ENCODE data around the gene DPF3. TPM values are rescaled to one million over a fixed set of nuclear protein-coding genes. Genes with fewer than 3 reads are reported as not detected.

DPF3 gene
- total RNA-seq, 1 donor from 2014 or later: 0.11 TPM

DNA sequence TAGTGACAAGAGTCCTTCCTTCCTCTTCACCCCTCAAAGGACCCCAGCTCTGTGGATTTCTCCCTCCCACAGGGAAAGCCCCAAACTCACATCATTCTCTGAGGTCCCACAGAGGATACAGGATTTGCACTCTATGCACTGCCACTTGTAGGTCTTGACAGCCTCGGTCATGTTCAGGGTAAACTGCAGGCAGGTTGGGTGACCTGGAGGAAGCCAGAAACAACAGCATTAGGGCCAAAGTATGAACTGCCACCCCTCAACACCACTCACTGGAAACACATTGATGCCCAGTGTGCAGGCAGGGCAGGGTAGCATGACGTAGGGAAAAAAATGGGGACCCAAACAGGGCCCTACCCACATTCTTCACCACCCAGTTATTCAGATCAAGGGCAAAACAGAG lies 264.4 kb downstream of the DPF3 start:
- Histone ChIP-seq H3K9me3 (peaks cover 0 to 6% of the 10 kb centered on the region in 2 donors), H3K27me3 (no peaks in the 10 kb centered on the region), H3K4me3 (no peak overlapping the region), H3K27ac (no peak overlapping the region), H3K36me3 (no peaks in the 10 kb centered on the region), H3K4me1 (no peaks in the 10 kb centered on the region)
- DNase-seq (ENCODE audit: low spot score in 2 of 2): peak in 1 of 2 donors; percentile 21
- TF ChIP-seq, protein P1, sequence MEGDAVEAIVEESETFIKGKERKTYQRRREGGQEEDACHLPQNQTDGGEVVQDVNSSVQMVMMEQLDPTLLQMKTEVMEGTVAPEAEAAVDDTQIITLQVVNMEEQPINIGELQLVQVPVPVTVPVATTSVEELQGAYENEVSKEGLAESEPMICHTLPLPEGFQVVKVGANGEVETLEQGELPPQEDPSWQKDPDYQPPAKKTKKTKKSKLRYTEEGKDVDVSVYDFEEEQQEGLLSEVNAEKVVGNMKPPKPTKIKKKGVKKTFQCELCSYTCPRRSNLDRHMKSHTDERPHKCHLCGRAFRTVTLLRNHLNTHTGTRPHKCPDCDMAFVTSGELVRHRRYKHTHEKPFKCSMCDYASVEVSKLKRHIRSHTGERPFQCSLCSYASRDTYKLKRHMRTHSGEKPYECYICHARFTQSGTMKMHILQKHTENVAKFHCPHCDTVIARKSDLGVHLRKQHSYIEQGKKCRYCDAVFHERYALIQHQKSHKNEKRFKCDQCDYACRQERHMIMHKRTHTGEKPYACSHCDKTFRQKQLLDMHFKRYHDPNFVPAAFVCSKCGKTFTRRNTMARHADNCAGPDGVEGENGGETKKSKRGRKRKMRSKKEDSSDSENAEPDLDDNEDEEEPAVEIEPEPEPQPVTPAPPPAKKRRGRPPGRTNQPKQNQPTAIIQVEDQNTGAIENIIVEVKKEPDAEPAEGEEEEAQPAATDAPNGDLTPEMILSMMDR (IDR thresholded peaks at IDR 0.05): no peak
- intact Hi-C loops (cut with DNase I): no loop called here

- TF ChIP-seq, protein P1 (IDR thresholded peaks at IDR 0.05): no peak
- H3K36me3 ChIP-seq: no peaks in the 10 kb centered on the region
- H3K27me3 ChIP-seq: no peaks in the 10 kb centered on the region
- no peak for DNase-seq (ENCODE audit: low spot score in 2 of 2)
- no peaks in the 10 kb centered on the region for H3K4me1 ChIP-seq
- intact Hi-C loops (cut with DNase I): no loop called here
- H3K4me3 ChIP-seq: no peak overlapping the region
- no peak overlapping the region for H3K27ac ChIP-seq
- peaks cover 0 to 6% of the 10 kb centered on the region in 2 donors for H3K9me3 ChIP-seq
These were observed 268.2 kb downstream of the DPF3 start for GRCh38 chr14:72625689-72626088.

- intact Hi-C loops (cut with DNase I): no loop called here
- TF ChIP-seq, protein P1 (IDR thresholded peaks at IDR 0.05): no peak
- no peaks in the 10 kb centered on the region for H3K9me3 ChIP-seq
- no peaks in the 10 kb centered on the region for H3K27me3 ChIP-seq
- H3K36me3 ChIP-seq: no peaks in the 10 kb centered on the region
- peak in 1 of 2 donors; percentile 21 for DNase-seq (ENCODE audit: low spot score in 2 of 2)
- H3K4me3 ChIP-seq: no peak overlapping the region
- H3K4me1 ChIP-seq: peaks cover 0 to 3% of the 10 kb centered on the region in 2 donors
- H3K27ac ChIP-seq: no peak overlapping the region
These were observed 272.4 kb downstream of the DPF3 start for GRCh38 chr14:72621387-72622065.

DNA sequence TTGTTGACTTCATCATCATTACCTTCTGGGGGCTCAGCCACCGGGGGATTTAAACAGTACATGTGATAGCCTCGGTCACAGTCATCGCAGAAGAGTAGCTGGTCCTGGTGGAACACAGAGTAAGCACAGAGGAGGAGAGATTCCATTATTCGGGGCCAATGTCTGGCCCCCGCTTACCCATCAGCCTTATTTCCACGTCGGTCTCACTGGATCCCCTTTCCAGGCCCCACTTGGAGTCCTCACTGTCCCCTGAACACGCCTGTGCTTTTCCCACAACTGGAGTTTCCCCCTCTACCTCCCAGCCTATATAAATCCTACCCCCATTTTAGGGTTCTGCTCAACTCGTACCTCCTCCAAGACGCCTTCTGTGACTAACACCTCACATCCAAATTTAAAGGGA lies 274.0 kb downstream of the DPF3 start:
- peak in 1 of 2 donors; percentile 35 for DNase-seq (ENCODE audit: low spot score in 2 of 2)
- no peak overlapping the region for H3K4me3 ChIP-seq
- H3K9me3 ChIP-seq: no peaks in the 10 kb centered on the region
- peaks cover 0 to 8% of the 10 kb centered on the region in 2 donors for H3K4me1 ChIP-seq
- TF ChIP-seq, protein P1 (IDR thresholded peaks at IDR 0.05): no peak
- no peaks in the 10 kb centered on the region for H3K36me3 ChIP-seq
- intact Hi-C loops (cut with DNase I): no loop called here
- H3K27ac ChIP-seq: no peak overlapping the region
- no peaks in the 10 kb centered on the region for H3K27me3 ChIP-seq

- intact Hi-C loops (cut with DNase I): no loop called here
- no peak overlapping the region for H3K4me3 ChIP-seq
- H3K27me3 ChIP-seq: no peaks in the 10 kb centered on the region
- TF ChIP-seq, protein P1 (IDR thresholded peaks at IDR 0.05): no peak
- H3K36me3 ChIP-seq: no peaks in the 10 kb centered on the region
- H3K9me3 ChIP-seq: no peaks in the 10 kb centered on the region
- DNase-seq (ENCODE audit: low spot score in 2 of 2): peak in 1 of 2 donors; percentile 55
- no peak overlapping the region for H3K27ac ChIP-seq
- H3K4me1 ChIP-seq: peaks cover 0 to 8% of the 10 kb centered on the region in 2 donors
These were observed 274.8 kb downstream of the DPF3 start for GRCh38 chr14:72619111-72619571.

All from ascending aorta (tissue), 2 donors.